Peyer's patch (tissue), 4 donors: Measurements from ENCODE around the gene ZNF618. TPM values are rescaled to one million over a fixed set of nuclear protein-coding genes. Genes with fewer than 3 reads are reported as not detected.
A peak's percentile ranks its signal among the peaks of the same experiment; 100 is the strongest.

ENCODE experiments used
- DNase-seq, 3 donors: peaks; one replicate each; pipeline ENCODE4 v3.0.0-alpha.2; 2017 to 2019
- H3K27ac ChIP-seq, 4 donors: fragments of 200-600 bp; sonication (generic); one replicate each; pipeline ENCODE4 v1.5.1; 2016 to 2019
- H3K27me3 ChIP-seq, 2 donors: fragments of 200-600 bp; sonication (generic); one replicate each; pipeline ENCODE4 v1.5.1; 2019
- H3K36me3 ChIP-seq, 3 donors: fragments of 200-600 bp; sonication (generic); one replicate each; pipeline ENCODE4 v1.5.1; 2016 to 2019
- H3K4me1 ChIP-seq, 4 donors: fragments of 200-600 bp; sonication (generic); one replicate each; pipeline ENCODE4 v1.5.1; 2016 to 2019
- H3K4me3 ChIP-seq, 4 donors: fragments of 200-600 bp; sonication (generic); 1 replicate in 3 of 4; 2 replicates in 1 of 4; pipeline ENCODE4 v1.5.1; 2016 to 2019; ENCODE audit warnings: mild to moderate bottlenecking in 1 of 4
- H3K9me3 ChIP-seq, 4 donors: fragments of 200-600 bp; sonication (generic); one replicate each; pipeline ENCODE4 v1.5.1; 2016 to 2019; ENCODE audit warnings: mild to moderate bottlenecking in 1 of 4
- POLR2A ChIP-seq, 2 donors: fragments of 450-650 bp; IDR thresholded peaks; one replicate each; pipeline ENCODE4 v1.5.1; 2017; ENCODE audit warnings: antibody characterized with exemption in 2 of 2, mild to moderate bottlenecking in 2 of 2, moderate library complexity in 2 of 2
- total RNA-seq, 4 donors: library from RNA; depleted of rRNA; stranded (reverse); fragments of >200 nt; gene quantifications; one replicate each; pipeline ENCODE4 v1.1.0, GENCODE V29; 2016
- TF ChIP-seq, protein P1 (sequence below), 6 experiments: fragments of 450-650 bp in 4 of 6; fragments of 200-600 bp in 2 of 6; sonication (generic) in 1 of 6; IDR thresholded peaks; one replicate each; pipeline ENCODE4 v1.5.1; 2017 to 2019; ENCODE audit warnings: antibody characterized with exemption in 6 of 6, mild to moderate bottlenecking in 3 of 6, moderate library complexity in 1 of 6

The ZNF618 gene
- total RNA-seq, 4 donors from 2014 or later: 2.8 to 26.4 (median 4.1) TPM

DNA sequence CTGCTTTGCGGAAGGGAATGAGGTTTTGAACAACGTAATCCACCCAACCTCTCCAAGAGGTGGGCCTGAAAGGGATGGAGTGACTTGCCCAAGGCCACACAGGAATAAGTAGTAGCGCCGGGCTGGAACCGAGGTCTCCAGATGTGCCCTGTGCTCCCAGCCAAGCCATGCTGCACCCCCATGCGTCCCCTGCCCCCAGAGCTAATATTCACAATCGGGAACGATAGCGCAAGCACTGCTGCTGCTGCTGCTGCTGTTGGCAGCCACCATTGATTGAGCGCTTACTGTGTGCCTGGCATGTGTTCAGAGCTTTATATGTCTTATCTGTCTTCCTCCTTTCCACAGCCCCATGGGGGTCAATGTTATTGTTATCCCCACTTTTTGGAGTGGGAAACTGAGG, 158.1 kb downstream of the ZNF618 start:
- DNase-seq: peak in 1 of 3 donors; percentile 16
- H3K36me3 ChIP-seq: peaks cover 0 to 14% (median 0%) of the 10 kb centered on the region in 3 donors

DNA sequence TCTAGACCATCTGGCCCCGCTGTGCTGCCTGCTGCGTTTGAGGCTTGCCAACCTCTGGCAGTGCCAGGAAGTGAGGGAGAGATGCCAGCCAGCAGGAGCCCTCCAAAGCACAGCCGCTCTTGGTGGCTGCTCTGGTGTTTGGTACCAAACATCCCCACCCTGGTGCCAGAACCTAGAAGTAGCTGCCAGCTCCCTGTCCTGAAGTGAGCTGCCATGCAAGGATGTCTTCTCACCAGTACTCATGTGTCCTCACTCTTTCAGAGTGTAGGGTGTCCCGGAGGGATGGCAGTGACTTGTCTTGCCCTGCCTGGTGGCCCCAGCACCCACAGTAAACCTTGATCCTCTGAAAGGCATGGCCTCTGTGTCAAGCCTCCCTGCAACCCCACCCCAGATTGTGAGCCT, 158.6 kb downstream of the ZNF618 start:
- H3K4me1 ChIP-seq: no peaks in the 10 kb centered on the region
- TF ChIP-seq POLR2A (IDR thresholded peaks at IDR 0.05): no peak
- TF ChIP-seq, protein P1, sequence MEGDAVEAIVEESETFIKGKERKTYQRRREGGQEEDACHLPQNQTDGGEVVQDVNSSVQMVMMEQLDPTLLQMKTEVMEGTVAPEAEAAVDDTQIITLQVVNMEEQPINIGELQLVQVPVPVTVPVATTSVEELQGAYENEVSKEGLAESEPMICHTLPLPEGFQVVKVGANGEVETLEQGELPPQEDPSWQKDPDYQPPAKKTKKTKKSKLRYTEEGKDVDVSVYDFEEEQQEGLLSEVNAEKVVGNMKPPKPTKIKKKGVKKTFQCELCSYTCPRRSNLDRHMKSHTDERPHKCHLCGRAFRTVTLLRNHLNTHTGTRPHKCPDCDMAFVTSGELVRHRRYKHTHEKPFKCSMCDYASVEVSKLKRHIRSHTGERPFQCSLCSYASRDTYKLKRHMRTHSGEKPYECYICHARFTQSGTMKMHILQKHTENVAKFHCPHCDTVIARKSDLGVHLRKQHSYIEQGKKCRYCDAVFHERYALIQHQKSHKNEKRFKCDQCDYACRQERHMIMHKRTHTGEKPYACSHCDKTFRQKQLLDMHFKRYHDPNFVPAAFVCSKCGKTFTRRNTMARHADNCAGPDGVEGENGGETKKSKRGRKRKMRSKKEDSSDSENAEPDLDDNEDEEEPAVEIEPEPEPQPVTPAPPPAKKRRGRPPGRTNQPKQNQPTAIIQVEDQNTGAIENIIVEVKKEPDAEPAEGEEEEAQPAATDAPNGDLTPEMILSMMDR (IDR thresholded peaks at IDR 0.05): no peak
- peaks cover 0 to 14% (median 0%) of the 10 kb centered on the region in 3 donors for H3K36me3 ChIP-seq
- H3K27me3 ChIP-seq: no peaks in the 10 kb centered on the region
- H3K9me3 ChIP-seq: no peaks in the 10 kb centered on the region
- H3K4me3 ChIP-seq: no peak overlapping the region
- no peak overlapping the region for H3K27ac ChIP-seq
- peak in 2 of 3 donors; percentile 7 to 31 for DNase-seq

More for the DNA sequence above, 158.1 kb downstream of the ZNF618 start:
- no peak for TF ChIP-seq POLR2A (IDR thresholded peaks at IDR 0.05)
- TF ChIP-seq, protein P1 (IDR thresholded peaks at IDR 0.05): no peak
- Histone ChIP-seq H3K27ac (no peak overlapping the region), H3K27me3 (no peaks in the 10 kb centered on the region), H3K9me3 (no peaks in the 10 kb centered on the region), H3K4me3 (no peak overlapping the region), H3K4me1 (no peaks in the 10 kb centered on the region)

DNA sequence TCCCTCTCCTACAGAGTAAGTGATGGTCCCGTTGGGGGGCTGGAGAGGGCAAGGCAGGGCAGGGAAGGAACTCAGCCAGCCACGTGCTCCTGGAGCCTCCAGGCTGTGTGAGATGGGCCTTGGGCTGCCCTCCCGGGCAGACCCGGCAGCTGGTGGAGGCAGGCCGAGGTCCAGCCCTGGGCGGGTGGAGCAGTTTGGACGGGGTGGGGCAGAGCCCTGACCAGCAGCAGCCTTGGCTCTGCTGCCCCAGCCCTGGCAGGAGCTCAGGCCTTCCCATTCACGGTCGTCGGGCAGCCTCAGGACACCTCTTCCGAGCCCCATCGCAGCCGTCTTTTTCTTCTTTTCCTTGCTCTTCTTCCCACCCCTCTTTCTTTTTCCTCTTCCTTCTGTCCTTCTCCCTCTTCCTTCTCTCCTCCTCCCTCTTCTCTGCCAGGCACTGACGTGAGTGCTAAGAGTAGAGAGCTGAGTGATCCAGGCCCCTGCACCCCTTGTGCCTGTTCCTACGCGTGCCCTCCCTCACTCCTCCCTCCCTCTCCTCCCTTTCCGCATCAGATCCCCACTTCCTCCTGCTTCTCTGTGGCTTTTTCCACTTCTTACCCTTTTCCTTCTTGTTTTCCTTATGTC, 159.2 kb downstream of the ZNF618 start:
- peaks cover 0 to 14% (median 0%) of the 10 kb centered on the region in 3 donors for H3K36me3 ChIP-seq
- H3K9me3 ChIP-seq: no peaks in the 10 kb centered on the region
- no peak overlapping the region for H3K4me3 ChIP-seq
- TF ChIP-seq, protein P1 (IDR thresholded peaks at IDR 0.05): no peak
- TF ChIP-seq POLR2A (IDR thresholded peaks at IDR 0.05): no peak
- peak in 2 of 3 donors; percentile 9 to 24 for DNase-seq
- H3K4me1 ChIP-seq: no peaks in the 10 kb centered on the region
- no peaks in the 10 kb centered on the region for H3K27me3 ChIP-seq
- no peak overlapping the region for H3K27ac ChIP-seq

DNA sequence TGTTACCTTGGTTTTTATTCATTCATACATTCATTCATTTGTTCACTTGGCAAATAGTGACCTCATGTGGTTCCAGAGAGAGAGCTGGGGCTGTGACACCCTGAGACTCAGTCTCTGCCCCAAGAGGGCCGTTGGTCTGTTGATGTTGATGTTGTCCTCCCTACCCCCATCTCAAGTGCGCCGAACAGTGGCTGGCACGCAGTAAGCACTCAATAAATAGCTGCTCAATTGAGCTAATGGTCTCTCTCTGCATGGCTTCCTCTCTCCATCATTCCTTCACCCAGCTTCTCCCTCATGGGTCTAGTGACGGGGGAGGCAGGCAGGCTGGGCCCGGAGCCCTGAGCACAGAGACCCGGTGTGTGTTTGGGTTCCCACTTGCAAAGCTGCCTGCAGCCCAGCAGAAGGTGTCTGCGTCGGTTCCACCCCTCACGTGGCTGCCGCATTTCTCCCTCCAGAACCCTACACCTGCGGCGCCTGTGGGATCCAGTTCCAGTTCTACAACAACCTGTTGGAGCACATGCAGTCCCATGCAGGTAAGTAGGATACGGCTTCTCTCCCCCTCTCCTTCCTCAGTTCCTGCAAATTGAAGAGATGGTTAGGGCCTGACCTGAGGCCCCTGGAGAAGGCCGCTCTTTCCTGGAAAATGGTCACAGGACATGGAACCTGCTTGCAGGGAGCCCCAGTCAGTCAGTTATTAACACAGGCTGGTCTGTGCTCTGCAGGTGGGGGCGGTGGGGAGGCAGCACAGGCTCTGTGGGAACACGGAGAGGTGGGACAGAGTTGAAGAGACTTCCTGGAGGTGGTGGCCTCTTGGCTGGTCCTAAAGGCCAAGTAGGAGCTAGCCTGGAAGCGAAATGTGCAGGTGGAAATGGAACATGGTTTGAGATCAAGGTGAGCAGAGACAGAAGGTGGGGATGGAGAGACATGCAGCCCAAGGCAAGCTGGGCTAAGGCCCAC, 160.0 kb downstream of the ZNF618 start:
- Histone ChIP-seq H3K36me3 (peaks cover 0 to 14% (median 0%) of the 10 kb centered on the region in 3 donors), H3K4me3 (no peak overlapping the region), H3K27me3 (no peaks in the 10 kb centered on the region), H3K4me1 (no peaks in the 10 kb centered on the region), H3K27ac (no peak overlapping the region), H3K9me3 (no peaks in the 10 kb centered on the region)
- TF ChIP-seq, protein P1 (IDR thresholded peaks at IDR 0.05): no peak
- TF ChIP-seq POLR2A (IDR thresholded peaks at IDR 0.05): no peak
- peak in 2 of 3 donors; percentile 7 to 22 for DNase-seq

DNA sequence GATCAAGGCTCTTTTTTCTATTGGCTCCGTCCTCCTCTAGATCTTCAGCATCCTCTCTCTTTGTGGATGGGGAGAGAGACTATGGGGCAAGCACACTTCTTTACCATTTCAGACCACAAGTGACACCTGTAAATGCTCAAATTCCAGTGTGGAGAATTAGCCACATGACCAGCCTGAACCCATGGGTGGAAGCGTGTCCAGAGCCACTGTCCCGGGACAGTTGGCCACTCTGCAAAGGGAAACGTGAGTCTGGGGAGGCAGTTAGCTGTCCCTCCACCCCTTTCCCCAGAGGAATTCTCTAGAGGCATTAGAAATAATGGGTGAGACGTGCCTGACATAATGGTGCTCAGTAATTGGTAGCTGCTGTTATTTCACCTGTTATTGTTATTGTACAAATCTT, 161.1 kb downstream of the ZNF618 start:
- Histone ChIP-seq H3K36me3 (peaks cover 0 to 14% (median 0%) of the 10 kb centered on the region in 3 donors), H3K9me3 (no peaks in the 10 kb centered on the region), H3K4me3 (no peak overlapping the region), H3K27ac (no peak overlapping the region), H3K4me1 (no peaks in the 10 kb centered on the region), H3K27me3 (no peaks in the 10 kb centered on the region)
- no peak for TF ChIP-seq POLR2A (IDR thresholded peaks at IDR 0.05)
- TF ChIP-seq, protein P1 (IDR thresholded peaks at IDR 0.05): no peak
- DNase-seq: peak in 1 of 3 donors; percentile 3
